ENCODE results near the gene RNF187. TPM values are rescaled to one million over a fixed set of nuclear protein-coding genes. Genes with fewer than 3 reads are reported as not detected.

The RNF187 gene
- total RNA-seq, 2 experiments from 2014 or later = 257 to 478 TPM

DNA sequence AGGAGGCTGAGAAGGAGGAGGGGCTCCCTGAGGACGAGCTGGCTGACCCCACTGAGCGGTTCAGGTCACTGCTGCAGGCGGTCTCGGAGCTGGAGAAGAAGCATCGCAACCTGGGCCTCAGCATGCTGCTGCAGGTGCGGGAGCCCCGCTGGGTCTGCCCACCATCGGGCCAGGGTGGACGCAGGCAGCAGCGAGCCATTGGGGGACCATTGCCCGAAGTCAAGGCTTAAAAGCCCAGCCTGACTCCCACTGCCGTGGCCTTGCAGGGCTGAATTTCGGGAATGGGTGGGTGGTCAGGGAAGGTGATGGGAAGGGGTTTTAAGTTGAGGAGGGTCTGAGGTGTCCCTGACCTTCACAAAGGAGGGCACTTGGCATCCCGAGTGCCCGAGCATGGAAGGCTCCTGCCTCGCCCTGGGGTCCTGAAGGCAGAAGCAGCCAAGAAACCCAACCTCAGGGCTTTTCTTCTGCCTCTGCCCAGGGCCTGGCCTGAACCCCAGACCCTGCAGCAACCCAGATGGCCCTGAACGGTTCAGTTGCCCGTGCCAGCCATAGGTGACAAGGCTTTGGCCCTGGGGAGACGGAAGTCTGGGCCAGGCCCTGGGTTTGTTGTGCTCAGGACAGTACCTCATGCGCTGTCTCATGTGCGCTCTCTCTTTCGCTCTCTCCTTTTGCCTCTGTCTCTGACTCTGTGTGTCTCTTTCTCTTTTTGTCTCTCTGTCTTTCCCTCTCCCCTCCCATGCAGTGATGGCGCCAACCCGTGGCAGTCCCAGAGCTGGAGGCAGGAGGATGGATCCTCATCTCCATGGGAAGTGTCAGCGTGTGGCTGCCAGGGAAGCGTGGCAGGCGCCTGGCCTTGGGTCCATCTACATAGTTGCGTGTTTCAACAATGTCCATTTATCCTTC, 6.2 kb downstream of the RNF187 start:
- no TSS peak for BruUV-seq (replicated peaks)
- H3K9me2 ChIP-seq (ENCODE audit: insufficient read depth, low read length) = no peaks in the 10 kb centered on the region
- H3K79me2 ChIP-seq (ENCODE audit: insufficient read depth, low read depth, low read length) = peaks cover 34% of the 10 kb centered on the region; the same call in 1 of the 2 replicates
- TF ChIP-seq EZH2phosphoT487 (IDR thresholded peaks at IDR 0.05; ENCODE audit: borderline replicate concordance, low read depth, low read length) = no peak
- TF ChIP-seq, protein P1, sequence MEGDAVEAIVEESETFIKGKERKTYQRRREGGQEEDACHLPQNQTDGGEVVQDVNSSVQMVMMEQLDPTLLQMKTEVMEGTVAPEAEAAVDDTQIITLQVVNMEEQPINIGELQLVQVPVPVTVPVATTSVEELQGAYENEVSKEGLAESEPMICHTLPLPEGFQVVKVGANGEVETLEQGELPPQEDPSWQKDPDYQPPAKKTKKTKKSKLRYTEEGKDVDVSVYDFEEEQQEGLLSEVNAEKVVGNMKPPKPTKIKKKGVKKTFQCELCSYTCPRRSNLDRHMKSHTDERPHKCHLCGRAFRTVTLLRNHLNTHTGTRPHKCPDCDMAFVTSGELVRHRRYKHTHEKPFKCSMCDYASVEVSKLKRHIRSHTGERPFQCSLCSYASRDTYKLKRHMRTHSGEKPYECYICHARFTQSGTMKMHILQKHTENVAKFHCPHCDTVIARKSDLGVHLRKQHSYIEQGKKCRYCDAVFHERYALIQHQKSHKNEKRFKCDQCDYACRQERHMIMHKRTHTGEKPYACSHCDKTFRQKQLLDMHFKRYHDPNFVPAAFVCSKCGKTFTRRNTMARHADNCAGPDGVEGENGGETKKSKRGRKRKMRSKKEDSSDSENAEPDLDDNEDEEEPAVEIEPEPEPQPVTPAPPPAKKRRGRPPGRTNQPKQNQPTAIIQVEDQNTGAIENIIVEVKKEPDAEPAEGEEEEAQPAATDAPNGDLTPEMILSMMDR (conservative IDR thresholded peaks at IDR 0.05; ENCODE audit: low read length) = no peak
- no peak overlapping the region for H2AFZ ChIP-seq (ENCODE audit: low read length)
- intact Hi-C loops (cut with micrococcal nuclease; ENCODE audit: unreplicated experiment) = no loop called here
- ChIA-PET CTCF (ENCODE audit: unreplicated experiment) (no interaction called here), POLR2A (no interaction called here)
- H3K4me3 ChIP-seq (ENCODE audit: low read depth, low read length, poor library complexity, severe bottlenecking) = no peak overlapping the region
- no peaks in the 10 kb centered on the region for H4K20me1 ChIP-seq (ENCODE audit: insufficient read depth, low read length)
- H3K4me1 ChIP-seq (ENCODE audit: insufficient read depth, low read length, poor library complexity, severe bottlenecking) = peaks cover 32% of the 10 kb centered on the region
- no peaks in the 10 kb centered on the region for H3K9me3 ChIP-seq (ENCODE audit: low read length)
- DNase-seq (ENCODE audit: low spot score) = no peak
- H3K4me2 ChIP-seq (ENCODE audit: low read length) = no peak overlapping the region
- H3K27ac ChIP-seq (ENCODE audit: low read depth, low read length, poor library complexity, severe bottlenecking) = no peak overlapping the region
- peaks cover 91% of the 10 kb centered on the region for H3K36me3 ChIP-seq (ENCODE audit: insufficient read depth, low read length)

DNA sequence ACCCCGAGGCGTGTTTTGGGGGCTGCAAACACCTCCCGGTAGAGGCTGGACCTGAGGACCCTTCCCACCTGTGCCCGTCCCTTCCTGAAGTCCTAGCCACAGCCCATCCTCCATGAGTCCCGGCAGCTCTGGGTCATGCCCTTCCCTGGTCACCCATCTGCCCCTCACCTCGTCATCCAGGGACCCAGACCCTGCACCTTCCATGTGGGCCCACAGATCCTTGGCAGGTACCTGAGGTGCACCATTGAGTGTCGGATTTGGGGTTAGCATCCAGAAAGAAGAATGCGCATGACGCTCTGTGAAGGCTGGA, 6.8 kb downstream of the RNF187 start:
- H3K4me3 ChIP-seq (ENCODE audit: low read depth, low read length, poor library complexity, severe bottlenecking) = no peak overlapping the region
- no peak for DNase-seq (ENCODE audit: low spot score)
- BruUV-seq (replicated peaks) = no TSS peak
- H3K79me2 ChIP-seq (ENCODE audit: insufficient read depth, low read depth, low read length) = peaks cover 28% of the 10 kb centered on the region; the same call in 1 of the 2 replicates
- H3K9me2 ChIP-seq (ENCODE audit: insufficient read depth, low read length) = no peaks in the 10 kb centered on the region
- no peaks in the 10 kb centered on the region for H3K9me3 ChIP-seq (ENCODE audit: low read length)
- no peak overlapping the region for H3K4me2 ChIP-seq (ENCODE audit: low read length)
- H3K36me3 ChIP-seq (ENCODE audit: insufficient read depth, low read length) = peaks cover 86% of the 10 kb centered on the region
- TF ChIP-seq EZH2phosphoT487 (IDR thresholded peaks at IDR 0.05; ENCODE audit: borderline replicate concordance, low read depth, low read length) = no peak
- TF ChIP-seq, protein P1 (conservative IDR thresholded peaks at IDR 0.05; ENCODE audit: low read length) = no peak
- H3K4me1 ChIP-seq (ENCODE audit: insufficient read depth, low read length, poor library complexity, severe bottlenecking) = peaks cover 26% of the 10 kb centered on the region
- no peak overlapping the region for H3K27ac ChIP-seq (ENCODE audit: low read depth, low read length, poor library complexity, severe bottlenecking)
- ChIA-PET CTCF (ENCODE audit: unreplicated experiment) (no interaction called here), POLR2A (no interaction called here)
- no peak overlapping the region for H2AFZ ChIP-seq (ENCODE audit: low read length)
- intact Hi-C loops (cut with micrococcal nuclease; ENCODE audit: unreplicated experiment) = no loop called here
- H4K20me1 ChIP-seq (ENCODE audit: insufficient read depth, low read length) = no peaks in the 10 kb centered on the region

DNA sequence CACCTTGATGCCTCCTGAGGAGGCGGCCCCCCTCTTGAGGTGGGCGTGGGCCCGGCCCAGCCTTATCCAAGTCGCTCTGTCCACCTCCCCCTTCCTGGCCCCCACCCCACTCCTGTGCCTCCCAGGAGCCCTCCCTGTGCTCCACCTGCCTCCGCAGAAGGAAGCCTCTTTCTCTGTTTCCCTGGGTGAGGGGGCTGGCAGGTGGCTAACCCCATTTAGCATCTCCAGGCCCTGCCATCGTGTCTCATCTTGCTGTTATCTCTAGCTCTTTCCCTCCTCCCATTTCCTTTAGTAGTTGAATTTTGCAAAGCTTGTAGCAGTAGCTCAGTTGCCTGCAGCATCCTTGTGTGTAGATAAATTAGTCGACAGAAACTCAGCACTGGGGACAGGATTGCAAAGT, 7.2 kb downstream of the RNF187 start:
- H3K9me3 ChIP-seq (ENCODE audit: low read length) = no peaks in the 10 kb centered on the region
- intact Hi-C loops (cut with micrococcal nuclease; ENCODE audit: unreplicated experiment) = no loop called here
- TSS peak; percentile 35 for BruUV-seq (replicated peaks)

More for the DNA sequence above, 7.2 kb downstream of the RNF187 start:
- TF ChIP-seq EZH2phosphoT487 (IDR thresholded peaks at IDR 0.05; ENCODE audit: borderline replicate concordance, low read depth, low read length) = no peak
- TF ChIP-seq, protein P1 (conservative IDR thresholded peaks at IDR 0.05; ENCODE audit: low read length) = no peak
- ChIA-PET POLR2A (no interaction called here), CTCF (ENCODE audit: unreplicated experiment) (no interaction called here)
- Histone ChIP-seq H3K36me3 (ENCODE audit: insufficient read depth, low read length) (peaks cover 82% of the 10 kb centered on the region), H4K20me1 (ENCODE audit: insufficient read depth, low read length) (no peaks in the 10 kb centered on the region), H3K4me2 (ENCODE audit: low read length) (no peak overlapping the region), H3K79me2 (ENCODE audit: insufficient read depth, low read depth, low read length) (peaks cover 24% of the 10 kb centered on the region; the same call in 1 of the 2 replicates), H3K27ac (ENCODE audit: low read depth, low read length, poor library complexity, severe bottlenecking) (no peak overlapping the region), H3K4me3 (ENCODE audit: low read depth, low read length, poor library complexity, severe bottlenecking) (no peak overlapping the region), H3K4me1 (ENCODE audit: insufficient read depth, low read length, poor library complexity, severe bottlenecking) (peaks cover 24% of the 10 kb centered on the region), H3K9me2 (ENCODE audit: insufficient read depth, low read length) (no peaks in the 10 kb centered on the region), H2AFZ (ENCODE audit: low read length) (no peak overlapping the region)
- DNase-seq (ENCODE audit: low spot score) = no peak
